IMR-90 (cell line): ENCODE measurements around the gene TPSD1. TPM values are rescaled to one million over a fixed set of nuclear protein-coding genes. Genes with fewer than 3 reads are reported as not detected.

Experiments used
- ATAC-seq: fragments of 200-7000 bp; cut with Tn5 transposase; 2 replicates; pipeline ENCODE4 v1.9.1; 2020; ENCODE audit warnings: low read depth, mild to moderate bottlenecking, moderate library complexity
- BruUV-seq: library from RNA; stranded (reverse); fragments of 400-500 nt; replicated peaks from 2 replicates; lab custom pipeline; 2021; lab: Mats Ljungman, UMichigan
- CTCF ChIA-PET: fragments of 300-600 bp; formaldehyde crosslinking; extraction: SDS; loops from one replicate; lab custom pipeline; 2021; ENCODE audit warnings: antibody characterized with exemption; lab: Yijun Ruan, JAX
- POLR2A ChIA-PET: fragments of 300-600 bp; sonication (Branson Sonifier 250); formaldehyde crosslinking; loops from one replicate; lab custom pipeline; 2022; ENCODE audit warnings: antibody characterized with exemption; ENCODE audit not compliant: unreplicated experiment; lab: Charles Lee
- DNase-seq: peaks from one replicate; pipeline ENCODE4 v3.0.0; 2013
- H2AFZ ChIP-seq: replicated peaks from 2 replicates; pipeline ENCODE3; 2013; ENCODE audit warnings: low read length, mild to moderate bottlenecking; ENCODE audit not compliant: poor library complexity
- H2AK5ac ChIP-seq: 2 replicates; pipeline ENCODE4 v1.6.1; 2013; ENCODE audit warnings: low read depth, low read length, inconsistent platforms
- H2AK9ac ChIP-seq: replicated peaks from 2 replicates; pipeline ENCODE3; 2013; ENCODE audit warnings: mild to moderate bottlenecking, low read depth, low read length, moderate library complexity; ENCODE audit not compliant: poor library complexity
- H2BK120ac ChIP-seq: 2 replicates; pipeline ENCODE4 v1.6.1; 2013; ENCODE audit warnings: low read depth, low read length, inconsistent platforms
- H2BK15ac ChIP-seq: 3 replicates; pipeline ENCODE4 v1.6.1; 2013; ENCODE audit warnings: low read depth, low read length, inconsistent platforms
- H2BK20ac ChIP-seq: 2 replicates; pipeline ENCODE4 v1.6.1; 2013; ENCODE audit warnings: low read depth, mild to moderate bottlenecking, inconsistent platforms, low read length, moderate library complexity
- H2BK5ac ChIP-seq: 2 replicates; pipeline ENCODE4 v1.6.1; 2013; ENCODE audit warnings: mild to moderate bottlenecking, low read depth, low read length, inconsistent platforms; ENCODE audit not compliant: poor library complexity, severe bottlenecking
- H3K14ac ChIP-seq: replicated peaks from 2 replicates; pipeline ENCODE4 v1.6.1; 2013; ENCODE audit warnings: low read depth, low read length, inconsistent platforms
- H3K18ac ChIP-seq: 2 replicates; pipeline ENCODE4 v1.6.1; 2013; ENCODE audit warnings: low read depth, low read length, control low read depth
- H3K23ac ChIP-seq: 2 replicates; pipeline ENCODE4 v1.6.1; 2013; ENCODE audit warnings: low read depth, low read length, inconsistent platforms
- H3K27ac ChIP-seq: 2 replicates; pipeline ENCODE4 v1.5.1; 2013; ENCODE audit warnings: mild to moderate bottlenecking, control low read depth, low read length; ENCODE audit not compliant: insufficient read depth
- H3K27me3 ChIP-seq: 2 replicates; pipeline ENCODE4 v1.6.1; 2013; ENCODE audit warnings: low read length; ENCODE audit not compliant: control insufficient read depth, insufficient read depth
- H3K36me3 ChIP-seq: 2 replicates; pipeline ENCODE4 v1.6.1; 2013; ENCODE audit warnings: low read length, mixed read lengths; ENCODE audit not compliant: control insufficient read depth, insufficient read depth
- H3K4ac ChIP-seq: 2 replicates; pipeline ENCODE4 v1.6.1; 2013; ENCODE audit warnings: low read depth, low read length, inconsistent platforms
- H3K4me1 ChIP-seq: 2 replicates; pipeline ENCODE4 v1.6.1; 2013; ENCODE audit warnings: low read length, mixed read lengths; ENCODE audit not compliant: control insufficient read depth, insufficient read depth
- H3K4me2 ChIP-seq: 2 replicates; pipeline ENCODE4 v1.6.1; 2013; ENCODE audit warnings: low read depth, mild to moderate bottlenecking, control low read depth, low read length, moderate library complexity
- H3K4me3 ChIP-seq: 2 replicates; pipeline ENCODE4 v1.5.1; 2013; ENCODE audit warnings: low read depth, mild to moderate bottlenecking, control low read depth, low read length, moderate library complexity; ENCODE audit not compliant: insufficient read depth
- H3K56ac ChIP-seq: 2 replicates; pipeline ENCODE4 v1.6.1; 2013; ENCODE audit warnings: low read length, inconsistent platforms; ENCODE audit not compliant: insufficient read depth; ENCODE audit errors: extremely low read depth
- H3K79me1 ChIP-seq, 2 experiments: 2 replicates each; pipeline ENCODE4 v1.6.1; 2013; ENCODE audit warnings: low read length in 2 of 2, inconsistent platforms in 1 of 2, low read depth in 1 of 2
- H3K9ac ChIP-seq: 2 replicates; pipeline ENCODE4 v1.6.1; 2013; ENCODE audit warnings: low read depth, low read length, control low read depth
- H3K9me1 ChIP-seq: 2 replicates; pipeline ENCODE4 v1.6.1; 2013; ENCODE audit warnings: low read length, inconsistent platforms; ENCODE audit not compliant: insufficient read depth
- H3K9me3 ChIP-seq: 2 replicates; pipeline ENCODE4 v1.6.1; 2013; ENCODE audit warnings: low read length; ENCODE audit not compliant: control insufficient read depth, insufficient read depth
- H4K20me1 ChIP-seq: 2 replicates; pipeline ENCODE4 v1.6.1; 2013; ENCODE audit warnings: low read length, inconsistent platforms; ENCODE audit not compliant: insufficient read depth
- H4K5ac ChIP-seq: 2 replicates; pipeline ENCODE4 v1.6.1; 2013; ENCODE audit warnings: mild to moderate bottlenecking, low read depth, low read length, control low read depth
- H4K8ac ChIP-seq, 2 experiments: 2 replicates each; pipeline ENCODE4 v1.6.1; 2013; ENCODE audit warnings: low read depth in 2 of 2, low read length in 2 of 2, control low read depth in 1 of 2, inconsistent platforms in 1 of 2
- H4K91ac ChIP-seq: 2 replicates; pipeline ENCODE4 v1.6.1; 2013; ENCODE audit warnings: low read depth, low read length, inconsistent platforms; ENCODE audit not compliant: insufficient read depth
- BHLHE40 ChIP-seq: fragments of 150-350 bp; IDR thresholded peaks from 2 replicates; pipeline ENCODE4 v1.6.1; 2016; ENCODE audit warnings: mild to moderate bottlenecking, low read depth, low read length
- CHD1 ChIP-seq: IDR thresholded peaks from 2 replicates; pipeline ENCODE4 v1.6.1; 2012; ENCODE audit warnings: low read depth, low read length, improper control_type of control experiment
- CTCF ChIP-seq: conservative IDR thresholded peaks from 2 replicates; pipeline ENCODE4 v1.5.1; 2012; ENCODE audit warnings: mild to moderate bottlenecking, low read depth, low read length, improper control_type of control experiment
- ELK1 ChIP-seq: fragments of 150-350 bp; IDR thresholded peaks from 2 replicates; pipeline ENCODE4 v1.6.1; 2016; ENCODE audit warnings: low read depth, mild to moderate bottlenecking, low read length, moderate library complexity, borderline replicate concordance
- FOS ChIP-seq: fragments of 150-350 bp; IDR thresholded peaks from 2 replicates; pipeline ENCODE4 v1.6.1; 2016; ENCODE audit warnings: low read depth, low read length
- MAFK ChIP-seq: IDR thresholded peaks from 2 replicates; pipeline ENCODE4 v1.6.1; 2012; ENCODE audit warnings: low read depth, low read length, improper control_type of control experiment
- MAZ ChIP-seq: IDR thresholded peaks from 2 replicates; pipeline ENCODE4 v1.6.1; 2012; ENCODE audit warnings: low read depth, mild to moderate bottlenecking, low read length, improper control_type of control experiment, moderate library complexity, borderline replicate concordance
- MXI1 ChIP-seq: IDR thresholded peaks from 2 replicates; pipeline ENCODE4 v1.6.1; 2012; ENCODE audit warnings: low read depth, mild to moderate bottlenecking, low read length, moderate library complexity, borderline replicate concordance
- NFE2L2 ChIP-seq: fragments of 150-350 bp; IDR thresholded peaks from 2 replicates; pipeline ENCODE4 v1.6.1; 2016; ENCODE audit warnings: low read depth, mild to moderate bottlenecking, low read length
- RAD21 ChIP-seq: IDR thresholded peaks from 2 replicates; pipeline ENCODE4 v1.6.1; 2012; ENCODE audit warnings: low read length, improper control_type of control experiment
- RCOR1 ChIP-seq: IDR thresholded peaks from 2 replicates; pipeline ENCODE4 v1.6.1; 2012; ENCODE audit warnings: mild to moderate bottlenecking, low read length, improper control_type of control experiment; ENCODE audit not compliant: insufficient replicate concordance
- RFX5 ChIP-seq: IDR thresholded peaks from 2 replicates; pipeline ENCODE4 v1.8.0; 2012; ENCODE audit warnings: low read depth, mild to moderate bottlenecking, low read length, moderate library complexity
- SMC3 ChIP-seq: fragments of 150-350 bp; IDR thresholded peaks from 2 replicates; pipeline ENCODE4 v1.6.1; 2016; ENCODE audit warnings: low read depth, mild to moderate bottlenecking, antibody characterized with exemption, low read length, moderate library complexity
- USF2 ChIP-seq: fragments of 150-350 bp; IDR thresholded peaks from 2 replicates; pipeline ENCODE4 v1.6.1; 2017; ENCODE audit warnings: mild to moderate bottlenecking, antibody characterized with exemption, low read length, low read depth
- WGBS, 2 experiments: methylation state at CpG; one replicate each; pipeline versions ENCODE4 v1.1.5 to v1.1.7; 2013; ENCODE audit warnings: missing lambda C conversion rate in 2 of 2; ENCODE audit not compliant: insufficient read length in 1 of 2; ENCODE audit errors: extremely low coverage in 2 of 2; 5-methylcytosine and 5-hydroxymethylcytosine counted together
- dilution Hi-C: fragments of 300-500 bp; cut with HindIII; formaldehyde crosslinking; loops from one replicate; pipeline ENCODE4 v1.14.3; 2018; ENCODE audit warnings: low sequenced_read_pairs; ENCODE audit not compliant: unreplicated experiment
- in situ Hi-C: fragments of 300-500 bp; cut with MboI; formaldehyde crosslinking; loops from 3 replicates; pipeline ENCODE4 v1.14.3; 2019; ENCODE audit warnings: low sequenced_read_pairs, inconsistent platforms, mixed read lengths
- intact Hi-C: fragments of 100-400 bp; cut with micrococcal nuclease; formaldehyde crosslinking; loops from 2 replicates; pipeline ENCODE4 v1.10.0; 2022
- polyA plus RNA-seq, 3 experiments: library from polyadenylated mRNA; depleted of rRNA; stranded (reverse); fragments of >200 nt; gene quantifications; 2 replicates each; pipeline ENCODE4 v1.2.3, GENCODE V29; 2012; ENCODE audit warnings: low replicate concordance in 1 of 3
- total RNA-seq: library from RNA; depleted of rRNA; stranded (reverse); fragments of >200 nt; gene quantifications from 2 replicates; pipeline ENCODE4 v1.2.3, GENCODE V29; 2012

TPSD1 gene
- total and polyA plus RNA-seq, 2 of the 4 experiments (the other 2 are of a cell fraction) = not detected

DNA sequence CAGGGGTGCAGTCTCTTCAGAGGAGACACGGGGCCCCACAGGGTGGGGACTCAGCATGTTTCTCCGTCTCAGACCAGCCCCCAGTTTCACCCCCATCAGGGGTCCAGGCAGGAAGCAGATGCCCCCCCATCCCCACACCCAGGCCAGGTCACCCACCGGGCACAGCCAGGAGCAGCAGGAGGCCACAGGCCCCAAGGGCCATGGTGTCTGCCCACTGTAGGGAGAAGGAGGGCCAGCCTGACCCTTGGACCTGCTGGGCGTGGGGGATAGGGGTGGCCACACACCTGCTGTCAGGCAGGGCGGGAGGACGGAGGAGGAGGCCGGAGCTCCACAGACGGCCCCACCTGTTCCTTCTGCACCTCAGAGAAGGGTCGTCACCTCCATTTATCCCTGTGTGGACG is 30.8 kb upstream of the TPSD1 start, which contains the start of gene TPSG1:
Gene TPSG1 (minus strand): TSS at position 218 of the 401 bp plus-strand sequence. CDS start 16 bp downstream, at position 202.
- no peak within 1 kb of the TSS for H4K5ac ChIP-seq
- no peak within 1 kb of the TSS for H3K4ac ChIP-seq
- no peak within 1 kb of the TSS for H2BK15ac ChIP-seq
- H3K9me3 ChIP-seq = no peaks in the 10 kb centered on the region
- no peak within 1 kb of the TSS for H2AFZ ChIP-seq
- no peak within 1 kb of the TSS for H3K4me3 ChIP-seq
- H3K56ac ChIP-seq = no peak within 1 kb of the TSS
- ChIA-PET CTCF (no interaction called here), POLR2A (no interaction called here)
- no peak within 1 kb of the TSS for H2BK120ac ChIP-seq
- no CpG with 5 or more reads among the region's 10 CpGs for WGBS, 2 experiments
- H4K8ac ChIP-seq = no peak within 1 kb of the TSS
- no peak within 1 kb of the TSS for H3K18ac ChIP-seq
- no peak within 1 kb of the TSS for H3K23ac ChIP-seq
- H2AK9ac ChIP-seq = no peak within 1 kb of the TSS
- TF ChIP-seq FOS = no peak
- no peak for TF ChIP-seq MAFK
- TF ChIP-seq MAZ = no peak
- no peak for TF ChIP-seq CHD1
- no peak for TF ChIP-seq RFX5
- no peak for TF ChIP-seq SMC3
- TF ChIP-seq CTCF = no peak
- no peak for TF ChIP-seq MXI1
- no peak for TF ChIP-seq NFE2L2
- TF ChIP-seq USF2 = no peak
- TF ChIP-seq ELK1 = no peak
- no peak for TF ChIP-seq BHLHE40
- no peak for TF ChIP-seq RAD21
- no peak for TF ChIP-seq RCOR1
- DNase-seq (no peak), ATAC-seq (no peak)
- H3K4me2 ChIP-seq = no peak within 1 kb of the TSS
- H4K20me1 ChIP-seq = no peaks in the 10 kb centered on the region
- H4K91ac ChIP-seq = no peak within 1 kb of the TSS
- no TSS peak for BruUV-seq
- H3K14ac ChIP-seq = no peak within 1 kb of the TSS
- in situ Hi-C loops = no loop called here
- no peak within 1 kb of the TSS for H2AK5ac ChIP-seq
- no peaks in the 10 kb centered on the region; the same call in 1 of the 2 replicates for H3K27me3 ChIP-seq
- no peak within 1 kb of the TSS for H3K27ac ChIP-seq
- no peaks in the 10 kb centered on the region for H3K4me1 ChIP-seq
- H3K9ac ChIP-seq = no peak within 1 kb of the TSS
- intact Hi-C loops = no loop called here
- no peaks in the 10 kb centered on the region for H3K79me1 ChIP-seq
- H3K36me3 ChIP-seq = no peaks in the 10 kb centered on the region
- no peak within 1 kb of the TSS for H2BK5ac ChIP-seq
- dilution Hi-C loops = no loop called here
- no peak within 1 kb of the TSS for H2BK20ac ChIP-seq
- H3K9me1 ChIP-seq = no peaks in the 10 kb centered on the region
